ENCODE results near the gene LIN7A. TPM values are rescaled to one million over a fixed set of nuclear protein-coding genes. Genes with fewer than 3 reads are reported as not detected.

The LIN7A gene
- total and polyA plus RNA-seq, 2 donors from 2014 or later = 9.7 to 9.9 TPM

DNA sequence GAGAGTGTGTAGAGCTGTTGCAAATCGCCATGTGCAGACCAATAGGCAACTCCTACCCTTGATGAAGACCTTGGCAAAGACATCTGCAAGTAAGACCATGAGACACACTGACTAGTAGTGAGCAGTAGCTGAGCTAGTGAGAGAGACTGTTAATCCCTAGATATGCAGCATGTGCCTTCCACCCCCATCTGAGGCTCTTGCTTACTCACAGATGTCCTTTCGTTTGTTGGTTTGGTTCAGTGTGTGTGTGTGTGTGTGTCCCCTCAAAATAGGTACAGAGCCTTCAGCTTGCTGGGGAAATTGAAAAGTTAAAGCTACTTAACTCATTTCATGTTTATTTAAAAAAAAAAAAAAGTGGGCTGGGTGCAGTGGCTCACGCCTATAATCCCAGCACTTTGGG is 183.5 kb downstream of the LIN7A start:
- Histone ChIP-seq H3K4me3 (ENCODE audit: low read length in 3 of 3) (no peak overlapping the region), H3K27ac (ENCODE audit: low read depth in 2 of 2, low read length in 2 of 2) (no peak overlapping the region), H3K9me3 (ENCODE audit: control insufficient read depth in 2 of 3, insufficient read depth in 1 of 3, low read length in 3 of 3) (no peaks in the 10 kb centered on the region), H3K36me3 (ENCODE audit: control insufficient read depth in 2 of 3, insufficient read depth in 3 of 3, low read length in 3 of 3) (no peaks in the 10 kb centered on the region), H3K27me3 (ENCODE audit: control insufficient read depth, insufficient read depth, low read length) (no peaks in the 10 kb centered on the region), H3K4me1 (ENCODE audit: control insufficient read depth in 2 of 3, insufficient read depth in 2 of 3, low read depth in 1 of 3, low read length in 3 of 3) (no peaks in the 10 kb centered on the region), H3K9ac (ENCODE audit: low read length in 3 of 3) (no peak overlapping the region)
- DNase-seq (no peak), FAIRE-seq (no peak)
- TF ChIP-seq, protein P1, sequence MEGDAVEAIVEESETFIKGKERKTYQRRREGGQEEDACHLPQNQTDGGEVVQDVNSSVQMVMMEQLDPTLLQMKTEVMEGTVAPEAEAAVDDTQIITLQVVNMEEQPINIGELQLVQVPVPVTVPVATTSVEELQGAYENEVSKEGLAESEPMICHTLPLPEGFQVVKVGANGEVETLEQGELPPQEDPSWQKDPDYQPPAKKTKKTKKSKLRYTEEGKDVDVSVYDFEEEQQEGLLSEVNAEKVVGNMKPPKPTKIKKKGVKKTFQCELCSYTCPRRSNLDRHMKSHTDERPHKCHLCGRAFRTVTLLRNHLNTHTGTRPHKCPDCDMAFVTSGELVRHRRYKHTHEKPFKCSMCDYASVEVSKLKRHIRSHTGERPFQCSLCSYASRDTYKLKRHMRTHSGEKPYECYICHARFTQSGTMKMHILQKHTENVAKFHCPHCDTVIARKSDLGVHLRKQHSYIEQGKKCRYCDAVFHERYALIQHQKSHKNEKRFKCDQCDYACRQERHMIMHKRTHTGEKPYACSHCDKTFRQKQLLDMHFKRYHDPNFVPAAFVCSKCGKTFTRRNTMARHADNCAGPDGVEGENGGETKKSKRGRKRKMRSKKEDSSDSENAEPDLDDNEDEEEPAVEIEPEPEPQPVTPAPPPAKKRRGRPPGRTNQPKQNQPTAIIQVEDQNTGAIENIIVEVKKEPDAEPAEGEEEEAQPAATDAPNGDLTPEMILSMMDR (IDR thresholded peaks at IDR 0.05; ENCODE audit: borderline replicate concordance, extremely low read depth, insufficient read depth) = no peak
- intact Hi-C loops (cut with DNase I) = no loop called here

DNA sequence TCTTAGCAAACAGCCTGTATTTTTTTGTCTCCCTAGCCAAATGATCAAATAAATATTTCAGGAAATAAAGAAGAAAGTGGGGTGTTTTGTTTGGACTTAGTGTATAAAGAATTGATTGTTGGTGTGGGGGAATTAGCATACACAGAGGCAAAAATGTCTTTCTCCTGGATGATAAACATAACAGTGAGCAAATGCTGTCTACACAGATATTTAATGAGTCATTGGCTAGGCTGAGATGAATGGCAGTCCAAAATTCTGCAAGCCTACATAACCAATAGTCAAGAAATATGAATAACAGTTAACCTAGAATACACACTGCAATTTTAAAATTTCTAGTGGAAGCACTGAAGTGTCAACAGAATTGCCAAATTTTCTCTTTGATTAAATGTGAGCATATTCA is 185.3 kb downstream of the LIN7A start:
- H3K36me3 ChIP-seq (ENCODE audit: control insufficient read depth in 2 of 3, insufficient read depth in 3 of 3, low read length in 3 of 3) = no peaks in the 10 kb centered on the region
- H3K27ac ChIP-seq (ENCODE audit: low read depth in 2 of 2, low read length in 2 of 2) = no peak overlapping the region
- no peak for FAIRE-seq
- intact Hi-C loops (cut with DNase I) = no loop called here
- H3K4me1 ChIP-seq (ENCODE audit: control insufficient read depth in 2 of 3, insufficient read depth in 2 of 3, low read depth in 1 of 3, low read length in 3 of 3) = no peaks in the 10 kb centered on the region
- DNase-seq = no peak
- H3K9me3 ChIP-seq (ENCODE audit: control insufficient read depth in 2 of 3, insufficient read depth in 1 of 3, low read length in 3 of 3) = no peaks in the 10 kb centered on the region
- H3K27me3 ChIP-seq (ENCODE audit: control insufficient read depth, insufficient read depth, low read length) = no peaks in the 10 kb centered on the region
- no peak overlapping the region for H3K9ac ChIP-seq (ENCODE audit: low read length in 3 of 3)
- H3K4me3 ChIP-seq (ENCODE audit: low read length in 3 of 3) = no peak overlapping the region
- TF ChIP-seq, protein P1 (IDR thresholded peaks at IDR 0.05; ENCODE audit: borderline replicate concordance, extremely low read depth, insufficient read depth) = no peak

DNA sequence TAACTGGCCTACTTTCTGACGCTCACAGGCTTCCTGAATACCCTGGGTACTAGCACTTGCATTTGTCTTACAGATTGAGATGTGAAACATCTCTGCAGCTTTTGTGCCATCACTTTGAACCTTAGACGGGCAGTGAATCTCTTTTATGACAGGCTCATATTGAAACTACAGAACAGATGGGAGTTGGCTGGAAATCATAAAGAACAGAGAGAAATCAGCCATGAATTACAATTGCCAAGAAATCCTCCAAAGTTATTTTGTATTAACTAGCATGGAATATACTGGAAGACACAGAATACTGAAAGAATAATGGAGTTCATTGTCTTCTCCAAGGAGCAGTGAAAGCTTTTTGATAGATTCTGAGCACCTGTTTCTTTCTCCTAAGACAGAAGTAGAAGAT is 188.3 kb downstream of the LIN7A start:
- no peak overlapping the region for H3K9ac ChIP-seq (ENCODE audit: low read length in 3 of 3)
- FAIRE-seq = no peak
- TF ChIP-seq, protein P1 (IDR thresholded peaks at IDR 0.05; ENCODE audit: borderline replicate concordance, extremely low read depth, insufficient read depth) = no peak

DNA sequence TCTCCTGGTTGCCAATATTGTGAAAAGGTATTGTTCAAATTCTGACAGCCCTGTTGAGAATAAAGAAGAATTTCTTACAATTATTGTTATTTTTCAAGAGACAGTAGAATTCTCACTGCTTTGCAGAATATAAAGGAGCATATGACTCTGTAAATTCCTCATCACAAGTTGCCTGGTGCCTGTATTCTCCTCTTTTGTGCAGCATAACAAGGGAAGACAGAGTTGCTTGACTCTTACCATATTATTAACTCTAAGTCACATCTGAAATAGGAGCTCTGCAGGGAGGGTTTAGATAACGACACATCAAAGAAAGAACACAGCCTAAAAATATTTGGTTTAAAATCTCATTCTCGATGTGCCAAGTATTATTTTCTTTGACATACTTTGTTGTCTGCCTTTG is 189.9 kb downstream of the LIN7A start:
- Histone ChIP-seq H3K9ac (ENCODE audit: low read length in 3 of 3) (no peak overlapping the region), H3K4me1 (ENCODE audit: control insufficient read depth in 2 of 3, insufficient read depth in 2 of 3, low read depth in 1 of 3, low read length in 3 of 3) (no peaks in the 10 kb centered on the region), H3K9me3 (ENCODE audit: control insufficient read depth in 2 of 3, insufficient read depth in 1 of 3, low read length in 3 of 3) (no peaks in the 10 kb centered on the region), H3K27me3 (ENCODE audit: control insufficient read depth, insufficient read depth, low read length) (no peaks in the 10 kb centered on the region), H3K36me3 (ENCODE audit: control insufficient read depth in 2 of 3, insufficient read depth in 3 of 3, low read length in 3 of 3) (no peaks in the 10 kb centered on the region), H3K27ac (ENCODE audit: low read depth in 2 of 2, low read length in 2 of 2) (no peak overlapping the region), H3K4me3 (ENCODE audit: low read length in 3 of 3) (no peak overlapping the region)
- FAIRE-seq = no peak
- DNase-seq = no peak
- TF ChIP-seq, protein P1 (IDR thresholded peaks at IDR 0.05; ENCODE audit: borderline replicate concordance, extremely low read depth, insufficient read depth) = no peak
- intact Hi-C loops (cut with DNase I) = no loop called here

More for the DNA sequence above, 188.3 kb downstream of the LIN7A start:
- Histone ChIP-seq H3K27ac (ENCODE audit: low read depth in 2 of 2, low read length in 2 of 2) (no peak overlapping the region), H3K27me3 (ENCODE audit: control insufficient read depth, insufficient read depth, low read length) (no peaks in the 10 kb centered on the region), H3K36me3 (ENCODE audit: control insufficient read depth in 2 of 3, insufficient read depth in 3 of 3, low read length in 3 of 3) (no peaks in the 10 kb centered on the region), H3K4me1 (ENCODE audit: control insufficient read depth in 2 of 3, insufficient read depth in 2 of 3, low read depth in 1 of 3, low read length in 3 of 3) (no peaks in the 10 kb centered on the region), H3K9me3 (ENCODE audit: control insufficient read depth in 2 of 3, insufficient read depth in 1 of 3, low read length in 3 of 3) (no peaks in the 10 kb centered on the region), H3K4me3 (ENCODE audit: low read length in 3 of 3) (no peak overlapping the region)
- intact Hi-C loops (cut with DNase I) = no loop called here
- DNase-seq = no peak
